C1 segment of cervical spinal cord (tissue), 14 donors: ENCODE data around the gene SLC8A2.

Experiments used
- DNase-seq, 14 donors: peaks; one replicate each; lab custom pipeline; 2025; lab: John Stamatoyannopoulos, UW

Gene SLC8A2

DNA sequence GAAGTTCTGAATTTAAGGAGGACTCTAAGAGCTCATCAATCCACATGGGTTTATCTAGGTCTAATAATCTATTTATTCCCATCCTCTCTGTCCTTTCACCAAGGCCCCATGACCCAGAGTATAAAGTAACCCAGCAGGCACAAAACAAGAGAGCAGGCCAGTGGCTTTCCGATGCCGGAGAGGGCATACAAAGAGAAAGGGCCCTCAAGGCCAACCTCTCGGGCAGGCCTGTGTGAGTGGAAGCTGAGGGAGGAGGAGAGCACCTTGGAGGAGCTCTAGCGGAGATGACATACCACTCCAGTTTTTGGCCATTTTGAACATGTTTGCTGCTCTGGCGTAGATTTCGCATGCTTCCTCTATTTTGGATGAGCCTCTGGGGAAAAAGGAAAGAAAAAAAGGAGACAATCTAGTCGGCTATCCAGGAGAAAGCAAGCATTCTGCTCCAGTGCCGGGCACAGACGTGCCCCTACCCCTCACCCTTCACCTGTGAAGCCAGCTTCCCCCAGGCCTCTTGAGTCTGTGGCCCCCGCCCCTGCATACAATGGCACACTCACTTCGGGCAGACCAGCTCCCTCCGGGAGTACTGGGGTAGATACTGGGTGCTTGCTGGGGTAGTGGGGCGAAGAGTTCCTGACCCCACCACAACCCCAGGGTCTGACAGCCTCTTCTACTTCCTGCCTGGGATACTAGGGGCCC is 31.6 kb upstream of the SLC8A2 start:
- DNase-seq, result no peak

GRCh38 chr19:47499863-47500830 is 28.5 kb upstream of the SLC8A2 start:
- DNase-seq, result peak in 2 of 14 donors; percentile 10 to 91

- no peak for DNase-seq
Measured at GRCh38 chr19:47499371-47499770, 27.7 kb upstream of the SLC8A2 start.

DNA sequence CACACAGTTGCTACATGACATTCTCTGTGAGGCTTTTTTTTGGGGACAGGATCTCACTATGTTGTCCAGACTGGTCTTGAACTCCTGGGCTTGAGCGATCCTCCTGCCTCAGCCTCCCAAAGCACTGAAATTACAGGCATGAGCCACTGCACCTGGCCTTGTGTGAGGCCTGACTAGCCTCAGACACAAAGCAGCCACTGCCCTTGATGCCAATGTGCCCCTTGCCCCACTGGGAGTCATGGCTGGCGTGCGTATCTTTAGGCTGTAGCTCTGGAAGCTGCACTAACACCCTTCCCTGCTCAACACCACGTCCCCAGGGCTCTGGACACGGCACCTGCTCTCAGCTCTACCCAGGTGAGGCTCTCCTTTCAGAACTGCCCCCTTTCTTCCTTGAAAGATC is 26.9 kb upstream of the SLC8A2 start:
- no peak for DNase-seq

GRCh38 chr19:47497821-47498520 is 26.3 kb upstream of the SLC8A2 start:
- DNase-seq, result no peak

DNA sequence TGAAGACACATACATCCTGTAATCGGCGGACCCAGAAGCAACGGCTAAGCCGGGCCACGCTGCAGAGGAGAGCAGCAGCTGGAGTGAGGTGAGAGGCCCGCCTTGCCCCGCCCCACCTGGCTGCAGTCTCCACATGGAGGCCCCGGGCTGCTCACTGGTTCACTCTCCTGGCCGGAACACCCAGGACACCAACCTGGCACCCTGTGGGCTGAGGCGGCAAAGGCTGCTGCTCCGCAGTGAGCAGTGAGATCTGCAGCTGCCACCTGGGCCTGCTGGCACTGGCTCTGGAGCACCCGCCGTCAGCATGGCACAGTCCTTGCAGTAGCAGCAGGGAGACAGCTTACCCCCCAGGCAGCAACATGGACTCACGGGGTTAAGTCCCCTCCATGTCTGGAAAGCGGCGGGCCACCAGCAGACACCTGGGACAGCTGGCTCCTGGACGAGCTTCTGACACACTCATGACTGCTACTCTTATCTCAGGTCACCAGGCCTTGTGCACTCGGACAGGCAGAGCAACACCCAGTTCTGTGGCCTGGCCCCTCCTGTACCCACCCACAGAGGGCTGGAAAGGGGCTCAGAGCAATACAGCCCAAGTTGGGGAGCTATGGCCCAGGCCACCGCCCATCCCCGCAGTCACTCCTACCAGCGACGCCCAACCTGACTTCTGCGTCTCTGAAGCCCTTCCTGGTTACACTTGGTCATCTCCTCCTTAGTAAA is 25.5 kb upstream of the SLC8A2 start:
- peak in 2 of 14 donors; percentile 7 to 72 for DNase-seq

DNA sequence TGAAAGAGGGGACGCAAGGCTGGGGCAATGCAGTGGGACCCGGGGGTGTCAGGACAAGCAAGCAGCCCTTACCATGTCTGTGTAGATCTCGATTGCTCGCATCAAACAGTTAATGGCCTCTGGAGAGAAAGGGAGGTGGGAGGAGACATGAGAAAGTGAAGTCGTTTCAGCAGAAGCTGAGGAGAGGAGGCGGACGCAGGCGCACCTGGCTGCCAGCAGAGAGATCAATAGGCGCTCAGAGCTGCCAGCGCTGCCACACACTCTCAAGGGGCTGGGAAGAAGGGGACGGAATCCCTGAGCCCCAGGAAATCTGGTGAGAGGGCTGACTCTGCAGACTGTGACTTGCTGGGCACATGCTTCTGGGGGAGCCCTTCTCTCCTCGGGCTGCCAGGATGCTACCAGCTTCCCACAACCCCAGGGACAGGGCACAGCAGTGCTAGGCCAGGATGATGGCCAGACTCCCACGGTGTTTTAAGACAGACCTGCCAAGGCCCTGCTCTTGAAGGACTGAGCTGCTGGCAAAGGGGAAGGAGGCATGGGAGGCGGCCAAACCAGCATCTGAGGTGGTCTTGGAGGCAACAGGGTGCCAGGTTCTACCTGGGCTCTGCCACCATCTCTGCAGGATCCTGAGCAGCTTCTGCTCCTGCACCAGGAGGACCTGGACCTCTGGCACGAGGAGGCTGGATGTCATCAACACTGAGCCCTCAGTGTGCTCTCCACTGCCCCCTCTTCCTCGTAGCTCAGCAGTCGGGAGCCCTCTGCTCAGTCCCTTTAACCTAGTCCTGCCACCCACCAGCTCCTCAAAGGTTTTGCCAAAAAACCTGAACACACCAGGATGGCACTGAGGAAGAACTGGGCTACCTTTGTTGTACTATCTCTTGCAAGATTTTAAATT is 24.0 kb upstream of the SLC8A2 start:
- peak in 2 of 14 donors; percentile 30 to 81 for DNase-seq

- no peak for DNase-seq
Measured at GRCh38 chr19:47494729-47495128, 23.0 kb upstream of the SLC8A2 start.

DNA sequence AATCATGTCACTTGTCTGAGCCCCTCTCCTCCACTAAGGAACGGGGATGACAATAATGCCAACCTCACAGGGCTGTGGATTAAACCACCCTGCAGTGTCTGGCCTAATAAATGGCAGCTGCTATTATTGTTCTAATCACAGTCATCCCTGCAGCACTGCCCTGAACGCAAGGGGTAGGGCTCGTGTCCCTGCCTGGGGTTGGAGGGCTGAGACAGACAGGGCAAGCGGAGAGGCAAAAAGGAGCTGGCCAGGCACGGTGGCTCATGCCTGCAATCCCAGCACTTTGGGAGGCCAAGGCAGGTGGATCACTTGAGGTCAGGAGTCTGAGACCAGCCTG is 22.5 kb upstream of the SLC8A2 start:
- no peak for DNase-seq

GRCh38 chr19:47493378-47494210 is 21.9 kb upstream of the SLC8A2 start:
- peak in 1 of 14 donors; percentile 94 for DNase-seq

GRCh38 chr19:47492571-47493377 is 21.1 kb upstream of the SLC8A2 start:
- DNase-seq, result no peak

- DNase-seq, result peak in 1 of 14 donors; percentile 33
Measured at GRCh38 chr19:47492137-47492533, 20.4 kb upstream of the SLC8A2 start.

DNA sequence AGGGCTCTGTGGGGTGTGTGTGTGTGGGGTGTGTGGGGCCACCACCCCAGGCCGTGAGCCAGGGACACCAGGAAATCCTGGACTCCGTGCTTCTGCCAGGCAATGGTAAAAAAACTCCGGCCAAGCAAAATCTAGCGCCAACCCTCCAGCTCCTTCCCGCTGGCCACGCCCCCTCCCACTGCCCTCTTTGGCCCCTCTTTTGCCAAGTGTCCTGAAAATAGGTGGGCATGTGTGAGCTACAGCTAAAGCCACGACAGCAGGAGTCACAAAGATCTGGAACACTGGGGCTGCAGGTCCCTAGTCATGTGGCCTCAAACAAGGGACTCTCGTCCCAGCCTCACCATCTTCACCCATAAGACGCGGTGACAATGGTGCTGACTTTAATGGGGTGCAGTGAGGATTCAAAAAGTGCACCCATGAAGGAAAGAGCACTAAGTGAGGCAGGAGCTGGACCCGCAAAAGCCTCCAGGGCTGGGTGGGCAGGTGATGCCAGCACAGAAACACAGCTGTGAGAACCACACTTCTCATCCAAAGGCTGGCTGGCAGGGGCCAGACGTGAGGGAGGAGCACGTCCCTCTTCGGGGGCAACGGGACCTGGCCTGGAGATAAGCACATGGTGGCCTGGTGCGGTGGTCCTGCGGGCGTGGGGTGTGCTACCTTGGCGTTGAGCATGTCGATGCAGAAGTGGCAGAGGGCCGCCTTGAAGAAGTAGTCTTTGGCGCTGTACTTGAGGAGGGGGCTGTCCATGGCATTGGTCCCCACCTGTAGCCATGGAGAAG is 19.9 kb upstream of the SLC8A2 start:
- peak in 1 of 14 donors; percentile 22 for DNase-seq

GRCh38 chr19:47490847-47491246 is 19.2 kb upstream of the SLC8A2 start:
- DNase-seq, result no peak

DNA sequence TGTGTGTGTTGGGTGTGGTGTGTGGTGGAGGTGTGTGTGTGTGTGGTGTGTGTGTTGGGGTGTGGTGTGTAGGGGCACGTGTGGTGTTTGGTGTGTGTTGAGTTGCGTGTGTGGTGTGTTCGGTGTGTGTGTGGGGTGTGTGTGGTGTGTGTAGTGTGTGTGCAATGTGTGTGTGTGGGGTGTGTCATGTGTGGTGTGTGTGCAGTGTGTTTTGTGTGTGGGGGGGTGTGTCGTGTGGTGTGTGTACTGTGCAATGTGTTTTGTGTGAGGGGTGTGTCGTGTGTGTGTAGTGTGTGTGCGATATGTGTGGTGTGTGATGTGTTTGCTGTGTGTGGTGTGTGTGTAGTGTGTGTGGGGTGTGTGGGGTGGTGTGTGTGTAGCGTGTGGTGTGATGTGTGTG is 18.3 kb upstream of the SLC8A2 start:
- no peak for DNase-seq

DNA sequence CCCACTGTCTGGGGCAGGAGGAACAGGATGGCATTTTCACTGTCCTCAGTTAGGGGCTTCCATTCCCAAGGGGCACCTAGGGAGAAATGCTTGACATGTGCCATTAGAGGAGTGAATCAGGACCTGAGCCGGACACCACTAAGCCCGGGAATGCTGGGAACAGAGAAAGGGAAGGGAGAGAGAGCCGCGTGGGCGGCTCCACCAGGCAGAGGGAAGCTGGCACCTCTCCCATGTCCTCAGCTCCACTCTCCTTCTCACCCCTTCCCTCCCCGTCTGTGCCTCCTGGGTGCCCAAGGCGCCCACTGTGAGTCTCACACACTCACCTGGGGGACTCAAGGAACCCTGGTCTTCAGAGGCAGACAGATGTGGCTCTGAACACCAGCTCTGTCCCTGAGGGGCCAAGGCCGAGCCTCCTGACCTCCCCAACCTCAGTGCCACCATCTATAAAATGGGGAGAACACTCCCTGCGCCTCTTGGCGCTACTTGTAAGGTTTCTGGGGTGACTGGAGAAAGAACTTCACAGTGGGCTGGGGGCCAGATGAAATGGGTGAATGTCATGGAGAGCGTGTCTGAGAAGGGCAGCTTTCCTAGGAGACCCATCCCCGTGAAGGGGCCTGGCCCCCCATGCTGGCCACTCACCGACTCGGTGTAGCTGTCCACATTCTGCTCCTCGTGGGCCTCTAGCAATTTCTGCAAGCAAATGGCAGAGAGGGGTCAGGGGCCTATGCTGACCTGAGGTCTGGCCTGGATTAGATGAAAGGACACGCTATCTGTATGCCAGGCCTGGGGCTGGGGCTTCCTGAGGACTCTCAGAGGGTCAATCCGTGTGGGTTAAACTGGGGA is 17.6 kb upstream of the SLC8A2 start:
- peak in 1 of 14 donors; percentile 64 for DNase-seq
